Spleen (tissue), 3 donors: ENCODE results near the gene C9orf153.

Experiments
- POLR2A ChIP-seq, 3 donors: fragments of 450-650 bp; IDR thresholded peaks; one replicate each; pipeline ENCODE4 v1.5.1; 2017; ENCODE audit warnings: antibody characterized with exemption in 3 of 3, mild to moderate bottlenecking in 1 of 3
- POLR2AphosphoS5 ChIP-seq, 3 donors: sonication (generic); formaldehyde crosslinking; IDR thresholded peaks; one replicate each; pipeline ENCODE4 v1.5.1; 2017; ENCODE audit warnings: antibody characterized with exemption in 3 of 3

GRCh38 chr9:86201474-86202337 lies 57.8 kb downstream of the C9orf153 start:
- TF ChIP-seq POLR2AphosphoS5 (IDR thresholded peaks at IDR 0.05): no peak
- TF ChIP-seq POLR2A (IDR thresholded peaks at IDR 0.05): no peak
